GM20000 (cell line): ENCODE measurements around the gene EPHX1.
"Not testable (repeated sequence)": the region's sequence is repeated elsewhere in the genome, so short reads cannot be mapped to it uniquely, and the experiment has no call there.

Experiments
- DNase-seq: peaks from one replicate; pipeline ENCODE4 v3.0.0; 2012; ENCODE audit warnings: low spot score
- TF ChIP-seq, protein P1 (sequence below): IDR thresholded peaks from 2 replicates; pipeline ENCODE4 v1.5.1; 2012; ENCODE audit warnings: mild to moderate bottlenecking, control low read depth; ENCODE audit errors: extremely low read depth, missing control alignments

Gene EPHX1

DNA sequence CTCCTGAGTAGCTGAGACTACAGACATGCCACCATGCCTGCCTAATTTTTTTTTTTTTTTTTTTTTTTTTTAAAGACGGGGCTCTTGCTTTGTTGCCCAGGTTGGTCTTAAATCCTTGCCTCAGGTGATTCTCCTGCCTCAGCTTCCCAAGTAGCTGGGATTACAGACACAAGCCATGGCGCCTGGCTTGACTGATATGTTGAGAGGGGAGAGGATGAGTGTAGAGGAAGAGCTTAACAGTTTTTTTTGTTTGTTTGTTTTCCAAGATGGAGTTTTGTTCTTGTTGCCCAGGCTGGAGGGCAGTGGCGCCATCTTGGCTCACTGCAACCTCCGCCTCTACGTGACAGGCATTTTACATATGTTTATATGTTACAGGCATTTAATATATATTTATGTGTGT is 29.8 kb upstream of the EPHX1 start:
- DNase-seq, result no peak
- TF ChIP-seq, protein P1, sequence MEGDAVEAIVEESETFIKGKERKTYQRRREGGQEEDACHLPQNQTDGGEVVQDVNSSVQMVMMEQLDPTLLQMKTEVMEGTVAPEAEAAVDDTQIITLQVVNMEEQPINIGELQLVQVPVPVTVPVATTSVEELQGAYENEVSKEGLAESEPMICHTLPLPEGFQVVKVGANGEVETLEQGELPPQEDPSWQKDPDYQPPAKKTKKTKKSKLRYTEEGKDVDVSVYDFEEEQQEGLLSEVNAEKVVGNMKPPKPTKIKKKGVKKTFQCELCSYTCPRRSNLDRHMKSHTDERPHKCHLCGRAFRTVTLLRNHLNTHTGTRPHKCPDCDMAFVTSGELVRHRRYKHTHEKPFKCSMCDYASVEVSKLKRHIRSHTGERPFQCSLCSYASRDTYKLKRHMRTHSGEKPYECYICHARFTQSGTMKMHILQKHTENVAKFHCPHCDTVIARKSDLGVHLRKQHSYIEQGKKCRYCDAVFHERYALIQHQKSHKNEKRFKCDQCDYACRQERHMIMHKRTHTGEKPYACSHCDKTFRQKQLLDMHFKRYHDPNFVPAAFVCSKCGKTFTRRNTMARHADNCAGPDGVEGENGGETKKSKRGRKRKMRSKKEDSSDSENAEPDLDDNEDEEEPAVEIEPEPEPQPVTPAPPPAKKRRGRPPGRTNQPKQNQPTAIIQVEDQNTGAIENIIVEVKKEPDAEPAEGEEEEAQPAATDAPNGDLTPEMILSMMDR, result no peak

DNA sequence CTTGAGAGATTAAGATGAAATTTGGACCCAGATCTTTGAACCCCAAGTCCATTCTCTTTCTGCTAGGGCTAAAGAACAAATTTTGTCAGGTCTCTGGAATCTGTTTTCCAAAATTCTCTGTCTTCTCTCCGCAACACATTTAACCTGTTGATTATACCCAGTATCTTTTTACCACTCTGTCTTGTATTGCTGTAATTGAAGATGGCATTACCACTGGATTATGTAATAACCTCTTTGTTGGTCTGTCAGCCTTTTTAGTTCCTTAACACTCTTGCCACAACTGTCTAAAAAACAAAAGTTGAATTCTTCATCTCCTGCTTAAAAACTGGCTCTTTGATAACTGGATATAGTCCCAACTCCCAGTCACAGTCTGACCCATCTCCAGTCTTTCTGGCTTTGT is 29.3 kb upstream of the EPHX1 start:
- TF ChIP-seq, protein P1, result no peak
- no peak for DNase-seq

DNA sequence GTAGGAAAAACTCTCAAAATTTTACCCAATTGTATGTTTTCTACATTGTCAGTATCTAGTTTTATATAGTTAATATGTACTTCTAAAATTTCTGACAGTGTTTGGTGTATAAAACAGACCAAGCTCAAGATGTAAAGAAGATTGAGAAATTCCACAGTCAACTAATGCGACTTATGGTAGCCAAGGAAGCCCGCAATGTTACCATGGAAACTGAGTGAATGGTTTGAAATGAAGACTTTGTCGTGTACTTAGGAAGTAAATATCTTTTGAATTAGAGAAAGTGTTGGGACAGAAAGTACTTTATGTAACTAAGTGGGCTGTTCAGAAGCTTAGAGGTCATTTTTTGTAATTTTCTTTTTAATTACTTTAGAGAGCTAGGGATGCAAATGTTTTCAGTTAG is 20.8 kb upstream of the EPHX1 start:
- DNase-seq, result not testable (repeated sequence)

DNA sequence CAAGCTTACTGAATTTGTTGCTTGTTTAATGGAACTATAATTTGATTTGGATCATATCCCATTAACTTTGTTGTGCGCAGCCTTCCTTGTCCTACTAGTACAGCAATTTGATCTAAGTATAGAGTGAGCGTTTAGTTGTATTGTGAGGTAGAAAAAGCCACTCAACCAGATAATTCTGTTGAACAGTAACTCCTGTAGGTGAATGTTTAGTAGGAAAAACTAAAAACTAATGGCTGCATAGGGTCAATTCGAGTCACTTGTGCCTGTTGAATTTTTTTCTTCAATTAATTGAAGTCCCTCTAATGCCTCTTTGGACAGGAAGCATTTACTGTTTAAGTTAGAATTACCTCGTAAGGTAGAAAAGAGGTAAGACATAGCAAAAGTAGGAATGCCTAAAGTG is 15.0 kb upstream of the EPHX1 start:
- TF ChIP-seq, protein P1, result no peak
- no peak for DNase-seq

DNA sequence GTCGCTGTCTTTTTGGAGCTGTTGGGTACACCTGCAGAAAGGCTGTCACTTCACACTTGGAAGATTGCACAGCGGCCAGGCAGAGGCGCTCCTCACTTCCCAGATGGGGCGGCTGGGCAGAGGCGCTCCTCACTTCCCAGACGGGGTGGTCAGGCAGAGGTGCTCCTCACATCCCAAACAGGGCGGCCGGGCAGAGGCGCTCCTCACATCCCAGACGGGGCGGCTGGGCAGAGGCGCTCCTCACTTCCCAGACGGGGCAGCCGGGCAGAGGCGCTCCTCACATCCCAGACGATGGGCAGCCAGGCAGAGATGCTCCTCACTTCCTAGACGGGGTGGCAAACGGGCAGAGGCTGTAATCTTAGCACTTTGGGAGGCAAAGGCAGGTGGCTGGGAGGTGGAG is 13.8 kb upstream of the EPHX1 start:
- DNase-seq, result not testable (repeated sequence)

DNA sequence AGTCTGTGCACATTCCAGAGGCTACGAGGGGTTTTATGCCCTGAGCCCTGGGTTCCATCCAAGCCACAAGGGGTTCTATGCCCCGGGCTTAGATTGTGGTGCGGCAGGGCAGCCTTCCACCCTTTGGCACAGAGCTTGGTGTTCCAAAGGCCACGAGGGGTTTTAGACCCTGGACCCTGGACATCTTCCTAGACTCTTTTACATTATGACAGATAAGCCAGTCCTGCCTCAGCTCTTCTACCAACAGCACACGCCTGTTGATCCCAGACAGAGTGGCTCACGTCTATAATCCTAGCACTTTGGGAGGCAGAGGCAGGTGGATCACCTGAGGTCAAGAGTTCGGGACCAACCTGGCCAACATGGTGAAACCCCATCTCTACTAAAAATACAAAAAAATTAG is 8.8 kb upstream of the EPHX1 start:
- not testable (repeated sequence) for DNase-seq

DNA sequence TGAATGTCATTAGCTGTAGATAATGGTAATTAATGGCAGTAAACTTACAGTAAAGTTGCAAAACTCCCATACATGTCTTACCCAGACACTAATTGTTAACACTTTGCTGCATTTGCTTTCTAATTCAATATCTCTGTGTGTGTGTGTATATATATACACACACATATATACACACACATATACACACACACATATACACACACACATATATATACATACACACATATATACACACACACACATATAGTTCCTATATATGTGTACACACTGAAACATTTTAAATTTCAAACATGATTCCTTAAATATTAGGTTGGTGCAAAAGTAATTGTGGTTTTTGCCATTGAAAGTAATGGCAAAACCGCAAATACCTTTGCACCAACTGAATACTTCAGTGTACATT is 3.7 kb upstream of the EPHX1 start:
- TF ChIP-seq, protein P1, result no peak
- DNase-seq, result no peak

DNA sequence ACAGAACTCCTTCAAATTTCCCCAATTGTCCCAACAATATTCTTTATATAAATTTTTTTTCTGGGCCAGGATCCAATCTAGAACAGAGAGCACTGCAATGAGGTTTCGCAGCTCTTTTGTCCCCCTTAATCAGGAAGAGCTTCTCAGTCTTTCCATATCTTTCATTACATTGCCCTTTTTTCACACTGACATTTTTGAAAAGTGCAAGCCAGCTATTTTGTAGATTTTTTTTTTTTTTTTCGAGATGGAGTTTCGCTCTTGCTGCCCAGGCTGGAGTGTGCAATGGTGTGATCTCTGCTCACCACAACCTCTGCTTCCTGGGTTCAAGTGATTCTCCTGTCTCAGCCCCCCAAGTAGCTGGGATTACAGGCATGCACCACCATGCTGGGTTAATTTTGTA is 3.2 kb upstream of the EPHX1 start:
- not testable (repeated sequence) for DNase-seq

DNA sequence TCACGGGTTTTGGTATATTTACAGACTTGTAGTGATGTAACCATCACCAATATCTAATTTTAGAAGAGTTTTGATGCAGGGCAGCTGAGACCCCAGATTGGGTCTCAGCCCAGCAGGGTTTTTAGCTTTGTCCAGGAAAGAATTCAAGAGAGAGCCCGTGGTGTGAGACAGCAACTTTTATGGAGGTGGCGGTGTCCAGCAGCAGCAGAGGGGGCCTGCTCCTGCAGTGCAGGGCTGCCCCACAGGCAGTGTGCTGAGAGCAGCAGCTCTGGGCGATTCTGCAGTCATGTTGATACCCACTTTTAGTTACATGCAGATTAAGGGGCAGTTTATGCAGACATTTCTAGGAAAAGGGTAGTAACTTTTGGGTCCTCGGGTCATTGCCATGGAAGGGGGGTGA is 1.8 kb upstream of the EPHX1 start:
- DNase-seq, result no peak
- TF ChIP-seq, protein P1, result no peak

DNA sequence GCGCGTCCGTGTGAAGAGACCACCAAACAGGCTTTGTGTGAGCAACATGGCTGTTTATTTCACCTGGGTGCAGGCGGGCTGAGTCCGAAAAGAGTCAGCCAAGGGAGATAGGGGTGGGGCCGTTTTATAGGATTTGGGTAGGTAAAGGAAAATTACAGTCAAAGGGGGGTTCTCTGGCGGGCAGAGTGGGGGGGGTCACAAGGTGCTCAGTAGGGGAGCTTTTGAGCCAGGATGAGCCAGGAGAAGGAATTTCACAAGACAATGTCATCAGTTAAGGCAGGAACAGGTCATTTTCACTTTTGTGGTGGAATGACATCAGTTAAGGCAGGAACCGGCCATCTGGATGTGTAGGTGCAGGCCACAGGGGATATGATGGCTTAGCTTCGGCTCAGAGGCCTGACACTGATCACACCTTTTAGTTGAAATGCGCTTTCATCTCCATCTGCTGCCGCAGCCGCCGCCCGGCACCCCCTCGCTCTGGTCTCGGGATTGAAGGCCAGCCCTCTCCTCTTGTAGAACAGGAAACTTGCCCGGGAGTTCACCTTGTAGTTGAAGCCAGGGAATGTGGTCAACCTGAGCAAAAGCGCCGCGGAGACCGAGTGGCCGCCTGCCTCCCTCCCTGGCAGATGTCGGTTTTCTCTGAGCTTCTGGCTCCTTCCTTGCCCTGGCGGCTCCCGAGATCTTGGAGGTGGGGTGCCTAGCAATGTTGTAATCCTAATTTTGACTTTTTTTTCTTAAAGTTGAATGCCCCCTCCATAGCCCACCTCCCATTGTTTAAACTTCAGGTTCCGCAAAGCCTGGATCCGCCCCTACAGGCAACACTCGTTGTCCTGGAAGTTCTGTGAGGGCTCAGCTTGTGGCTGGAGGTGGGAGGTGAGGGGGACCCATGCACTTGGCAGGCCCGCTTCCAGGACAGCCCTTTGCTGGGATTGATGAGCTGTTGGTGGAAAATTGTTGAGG is 935 bp downstream of the EPHX1 start:
- not testable (repeated sequence) for DNase-seq
